Upper lobe of left lung (tissue), 6 donors: ENCODE results near the gene SORCS1. TPM values are rescaled to one million over a fixed set of nuclear protein-coding genes. Genes with fewer than 3 reads are reported as not detected.

ENCODE experiments used
- ATAC-seq, 2 donors: fragments of 200-7000 bp; cut with Tn5 transposase; one replicate each; pipeline ENCODE4 v1.9.1; 2022; ENCODE audit warnings: mild to moderate bottlenecking in 2 of 2, moderate library complexity in 2 of 2; ENCODE audit not compliant: low FRiP score in 2 of 2
- DNase-seq, 2 donors: peaks; one replicate each; pipeline ENCODE4 v3.0.0-alpha.2; 2019 to 2020
- H3K27ac ChIP-seq, 4 donors: fragments of 200-600 bp; sonication (generic); one replicate each; pipeline ENCODE4 v1.5.1; 2016 to 2019
- H3K27me3 ChIP-seq, 4 donors: fragments of 200-600 bp; sonication (generic); one replicate each; pipeline ENCODE4 v1.5.1; 2017 to 2019
- H3K36me3 ChIP-seq, 4 donors: fragments of 200-600 bp; sonication (generic); one replicate each; pipeline ENCODE4 v1.5.1; 2016 to 2019
- H3K4me1 ChIP-seq, 4 donors: fragments of 200-600 bp; sonication (generic); one replicate each; pipeline ENCODE4 v1.5.1; 2018 to 2019
- H3K4me3 ChIP-seq, 4 donors: fragments of 200-600 bp; sonication (generic); one replicate each; pipeline ENCODE4 v1.5.1; 2017 to 2019; ENCODE audit warnings: mild to moderate bottlenecking in 2 of 4, moderate library complexity in 1 of 4
- H3K9me3 ChIP-seq, 4 donors: fragments of 200-600 bp; sonication (generic); one replicate each; pipeline ENCODE4 v1.5.1; 2018 to 2019
- CTCF ChIP-seq, 6 experiments: fragments of 450-650 bp in 4 of 6; fragments of 200-600 bp in 2 of 6; sonication (generic) in 2 of 6; IDR thresholded peaks; one replicate each; pipeline ENCODE4 v1.5.1; 2016 to 2019; ENCODE audit warnings: antibody characterized with exemption in 6 of 6
- EP300 ChIP-seq, 4 donors: sonication (generic); formaldehyde crosslinking; IDR thresholded peaks; one replicate each; pipeline ENCODE4 v1.5.1; 2017; ENCODE audit warnings: antibody characterized with exemption in 4 of 4, control low read depth in 2 of 4
- POLR2A ChIP-seq, 4 donors: fragments of 450-650 bp; IDR thresholded peaks; one replicate each; pipeline ENCODE4 v1.5.1; 2016 to 2017; ENCODE audit warnings: antibody characterized with exemption in 4 of 4, mild to moderate bottlenecking in 2 of 4
- POLR2AphosphoS5 ChIP-seq, 2 donors: sonication (generic); formaldehyde crosslinking; IDR thresholded peaks; one replicate each; pipeline ENCODE4 v1.5.1; 2017; ENCODE audit warnings: antibody characterized with exemption in 2 of 2
- WGBS, 2 donors: methylation state at CpG; one replicate each; pipeline ENCODE4 v1.1.5; 2017 to 2018; 5-methylcytosine and 5-hydroxymethylcytosine counted together
- total RNA-seq, 6 donors: library from RNA; depleted of rRNA in 4 of 6; stranded (reverse); fragments of >200 nt in 4 of 6; gene quantifications; one replicate each; pipeline versions ENCODE4 v1.1.0 to v1.2.1, GENCODE V29; 2016 to 2021
- donor health status: DM: no; HTN: no; CAD: no; lungs with moderate emphysema.
- donor health status: DM: no; HTN: yes; CAD: no; lungs with severe emphysema.

Gene SORCS1
- total RNA-seq, 6 donors from 2014 or later, result 0.10 to 0.77 (median 0.10) TPM; not detected in 3

GRCh38 chr10:107037192-107038122 is 127.0 kb downstream of the SORCS1 start:
- H3K4me3 ChIP-seq, result no peak overlapping the region
- H3K4me1 ChIP-seq, result no peaks in the 10 kb centered on the region
- no peak overlapping the region for H3K27ac ChIP-seq
- no peaks in the 10 kb centered on the region for H3K27me3 ChIP-seq
- no peaks in the 10 kb centered on the region for H3K9me3 ChIP-seq
- DNase-seq, result no peak
- TF ChIP-seq CTCF (IDR thresholded peaks at IDR 0.05) (no peak), EP300 (IDR thresholded peaks at IDR 0.05) (no peak), POLR2A (IDR thresholded peaks at IDR 0.05) (no peak), POLR2AphosphoS5 (IDR thresholded peaks at IDR 0.05) (no peak)
- 82 to 89% methylated on average over 10 of the region's 10 CpGs for WGBS, 2 donors
- no peaks in the 10 kb centered on the region for H3K36me3 ChIP-seq
- no peak for ATAC-seq

GRCh38 chr10:107033799-107034422 is 130.6 kb downstream of the SORCS1 start:
- no peaks in the 10 kb centered on the region for H3K36me3 ChIP-seq
- no peak overlapping the region for H3K27ac ChIP-seq
- no peak overlapping the region for H3K4me3 ChIP-seq
- no peaks in the 10 kb centered on the region for H3K9me3 ChIP-seq
- ATAC-seq, result no peak
- 71 to 74% methylated on average over 5 of the region's 5 CpGs for WGBS, 2 donors
- DNase-seq, result no peak
- no peak for TF ChIP-seq EP300 (IDR thresholded peaks at IDR 0.05)
- H3K4me1 ChIP-seq, result no peaks in the 10 kb centered on the region
- H3K27me3 ChIP-seq, result no peaks in the 10 kb centered on the region

GRCh38 chr10:107032700-107033401 is 131.7 kb downstream of the SORCS1 start:
- no peak overlapping the region for H3K4me3 ChIP-seq
- H3K36me3 ChIP-seq, result no peaks in the 10 kb centered on the region
- WGBS, 2 donors, result 85 to 88% methylated on average over 10 of the region's 10 CpGs
- H3K4me1 ChIP-seq, result no peaks in the 10 kb centered on the region
- no peak for DNase-seq
- ATAC-seq, result no peak
- no peak for TF ChIP-seq POLR2AphosphoS5 (IDR thresholded peaks at IDR 0.05)
- no peak for TF ChIP-seq EP300 (IDR thresholded peaks at IDR 0.05)
- TF ChIP-seq POLR2A (IDR thresholded peaks at IDR 0.05), result no peak
- H3K9me3 ChIP-seq, result no peaks in the 10 kb centered on the region
- no peaks in the 10 kb centered on the region for H3K27me3 ChIP-seq
- H3K27ac ChIP-seq, result no peak overlapping the region

- H3K4me1 ChIP-seq, result no peaks in the 10 kb centered on the region
- no peaks in the 10 kb centered on the region for H3K9me3 ChIP-seq
- TF ChIP-seq POLR2A (IDR thresholded peaks at IDR 0.05), result no peak
- no peak for TF ChIP-seq CTCF (IDR thresholded peaks at IDR 0.05)
- TF ChIP-seq EP300 (IDR thresholded peaks at IDR 0.05), result no peak
- no peak for TF ChIP-seq POLR2AphosphoS5 (IDR thresholded peaks at IDR 0.05)
- 59 to 66% methylated on average over 5 of the region's 5 CpGs for WGBS, 2 donors
- no peaks in the 10 kb centered on the region for H3K27me3 ChIP-seq
- no peak for ATAC-seq
- no peak overlapping the region for H3K27ac ChIP-seq
- DNase-seq, result no peak
- H3K36me3 ChIP-seq, result no peaks in the 10 kb centered on the region
- no peak overlapping the region for H3K4me3 ChIP-seq
Observed at GRCh38 chr10:107031931-107032699, 132.4 kb downstream of the SORCS1 start.

- Histone ChIP-seq H3K27me3 (no peaks in the 10 kb centered on the region), H3K4me1 (no peaks in the 10 kb centered on the region), H3K36me3 (no peaks in the 10 kb centered on the region), H3K9me3 (no peaks in the 10 kb centered on the region), H3K4me3 (no peak overlapping the region), H3K27ac (no peak overlapping the region)
- ATAC-seq (no peak), DNase-seq (no peak)
- TF ChIP-seq POLR2AphosphoS5 (IDR thresholded peaks at IDR 0.05) (no peak), CTCF (IDR thresholded peaks at IDR 0.05) (no peak), EP300 (IDR thresholded peaks at IDR 0.05) (no peak), POLR2A (IDR thresholded peaks at IDR 0.05) (no peak)
- 72 to 76% methylated on average over 2 of the region's 2 CpGs for WGBS, 2 donors
Observed at GRCh38 chr10:107028236-107028635, 136.3 kb downstream of the SORCS1 start.
